PC-9 (cell line): Measurements from ENCODE around the gene RIOK2. TPM values are rescaled to one million over a fixed set of nuclear protein-coding genes. Genes with fewer than 3 reads are reported as not detected.
A peak's percentile ranks its signal among the peaks of the same experiment; 100 is the strongest.
"Not testable (repeated sequence)": the region's sequence is repeated elsewhere in the genome, so short reads cannot be mapped to it uniquely, and the experiment has no call there.

Source experiments
- BruUV-seq: library from RNA; stranded (reverse); fragments of 400-500 nt; replicated peaks from 2 replicates; lab custom pipeline; 2021; lab: Mats Ljungman, UMichigan
- CTCF ChIA-PET: fragments of 300-600 bp; sonication (Branson Sonifier 250); formaldehyde crosslinking; loops from one replicate; lab custom pipeline; 2022; ENCODE audit warnings: antibody characterized with exemption; lab: Charles Lee
- POLR2A ChIA-PET: fragments of 300-600 bp; sonication (Branson Sonifier 250); formaldehyde crosslinking; loops from one replicate; lab custom pipeline; 2022; ENCODE audit warnings: antibody characterized with exemption; ENCODE audit not compliant: unreplicated experiment; lab: Charles Lee
- DNase-seq, 2 experiments: peaks; one replicate each; pipeline versions ENCODE4 v3.0.0 to v3.0.0-alpha.2; 2015 to 2022; ENCODE audit warnings: mixed read lengths in 1 of 2
- H2AFZ ChIP-seq: fragments of 200-600 bp; sonication (generic); 2 replicates; pipeline ENCODE4 v1.8.1; 2017; ENCODE audit warnings: antibody characterized with exemption
- H3F3A ChIP-seq: fragments of 200-600 bp; sonication (generic); 2 replicates; pipeline ENCODE4 v1.8.1; 2017; ENCODE audit warnings: antibody characterized with exemption, mild to moderate bottlenecking, low read depth; ENCODE audit not compliant: insufficient read depth
- H3K27ac ChIP-seq: fragments of 200-600 bp; sonication (generic); 2 replicates; pipeline ENCODE4 v1.6.1; 2016; ENCODE audit warnings: mixed run types
- H3K27me3 ChIP-seq: fragments of 200-600 bp; sonication (generic); 2 replicates; pipeline ENCODE4 v1.6.1; 2016; ENCODE audit warnings: low read depth, mixed run types; ENCODE audit not compliant: insufficient read depth
- H3K36me3 ChIP-seq: fragments of 200-600 bp; sonication (generic); 2 replicates; pipeline ENCODE4 v1.6.1; 2016; ENCODE audit warnings: low read depth, mixed run types
- H3K4me1 ChIP-seq: fragments of 200-600 bp; sonication (generic); replicated peaks from 2 replicates; pipeline ENCODE4 v1.6.1; 2016; ENCODE audit warnings: mixed run types; ENCODE audit not compliant: insufficient read depth
- H3K4me2 ChIP-seq: fragments of 200-600 bp; sonication (generic); 2 replicates; pipeline ENCODE4 v1.6.1; 2017; ENCODE audit warnings: mixed run types
- H3K4me3 ChIP-seq: fragments of 200-600 bp; sonication (generic); 2 replicates; pipeline ENCODE4 v1.6.1; 2016; ENCODE audit warnings: mixed run types
- H3K79me2 ChIP-seq: fragments of 200-600 bp; sonication (generic); 2 replicates; pipeline ENCODE4 v1.6.1; 2017; ENCODE audit warnings: low read depth, mixed run types
- H3K9me2 ChIP-seq: fragments of 200-600 bp; sonication (generic); 2 replicates; pipeline ENCODE4 v1.8.1; 2017; ENCODE audit warnings: mild to moderate bottlenecking; ENCODE audit not compliant: insufficient read depth
- H3K9me3 ChIP-seq: fragments of 200-600 bp; sonication (generic); 2 replicates; pipeline ENCODE4 v1.8.1; 2016; ENCODE audit warnings: low read depth; ENCODE audit not compliant: insufficient read depth
- H4K20me1 ChIP-seq: fragments of 200-600 bp; sonication (generic); 2 replicates; pipeline ENCODE4 v1.8.1; 2017; ENCODE audit not compliant: insufficient read depth
- EZH2 ChIP-seq: fragments of 200-600 bp; sonication (generic); IDR thresholded peaks from 2 replicates; pipeline ENCODE4 v1.8.0; 2017; ENCODE audit warnings: antibody characterized with exemption, low read depth
- intact Hi-C: fragments of 100-400 bp; cut with micrococcal nuclease; formaldehyde crosslinking; loops from one replicate; pipeline ENCODE4 v1.10.0; 2022; ENCODE audit not compliant: unreplicated experiment
- total RNA-seq: library from RNA; stranded (reverse); gene quantifications from 2 replicates; pipeline ENCODE4 v1.2.3, GENCODE V29; 2021
- TF ChIP-seq, protein P1 (sequence below): fragments of 200-600 bp; sonication (generic); conservative IDR thresholded peaks from 2 replicates; pipeline ENCODE4 v1.6.1; 2017; ENCODE audit warnings: mixed run types, antibody characterized with exemption, mild to moderate bottlenecking, moderate library complexity

The RIOK2 gene
- total RNA-seq, 1 experiment from 2014 or later: 18.4 TPM

DNA sequence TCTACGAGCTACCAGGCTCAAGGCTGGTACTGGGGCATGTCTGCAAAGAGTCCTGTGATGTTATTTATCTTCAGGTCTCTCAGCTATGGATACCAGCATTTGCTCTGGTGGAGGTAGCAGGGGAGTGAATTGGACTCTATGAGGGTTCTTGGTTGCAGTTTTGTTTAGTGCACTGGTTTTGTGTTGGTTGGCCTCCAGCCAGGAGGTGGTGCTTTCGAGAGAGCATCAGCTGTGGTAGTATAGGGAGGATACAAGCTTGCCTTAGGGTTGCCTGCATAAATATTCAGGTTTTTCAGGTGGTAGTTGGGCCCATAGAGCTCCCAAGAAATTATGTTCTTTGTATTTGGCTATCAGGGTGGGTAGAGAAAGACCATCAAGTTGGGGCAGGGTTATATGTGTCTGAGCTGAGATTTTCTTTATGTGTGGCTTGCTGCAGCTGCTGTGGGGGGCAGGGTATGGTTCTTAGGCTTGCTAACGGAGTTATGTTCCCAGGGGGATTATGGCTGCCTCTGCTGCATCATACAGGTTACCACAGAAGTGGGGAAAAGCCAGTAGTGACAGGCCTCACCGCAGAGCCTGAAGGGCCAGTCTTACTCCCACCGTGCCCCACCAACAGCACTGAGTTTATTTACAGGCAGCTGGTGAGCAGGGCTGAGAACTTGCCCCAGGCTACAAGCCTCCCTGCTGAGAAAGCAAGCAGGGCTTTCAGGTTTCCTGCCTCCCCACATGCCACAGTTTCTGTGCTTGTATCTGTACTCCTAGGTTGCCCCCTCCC, 9.7 kb upstream of the RIOK2 start:
- H2AFZ ChIP-seq: peak overlapping the region; percentile 44
- H3K27ac ChIP-seq: peak overlapping the region; percentile 89
- no peaks in the 10 kb centered on the region for H3K27me3 ChIP-seq
- H3K4me1 ChIP-seq: peaks cover 28% of the 10 kb centered on the region
- H3K79me2 ChIP-seq: peaks cover 4% of the 10 kb centered on the region; the same call in 1 of the 2 replicates
- peak; percentile 76 to 98 for DNase-seq
- no peaks in the 10 kb centered on the region for H4K20me1 ChIP-seq
- peak overlapping the region; percentile 78 for H3K4me2 ChIP-seq
- TF ChIP-seq, protein P1, sequence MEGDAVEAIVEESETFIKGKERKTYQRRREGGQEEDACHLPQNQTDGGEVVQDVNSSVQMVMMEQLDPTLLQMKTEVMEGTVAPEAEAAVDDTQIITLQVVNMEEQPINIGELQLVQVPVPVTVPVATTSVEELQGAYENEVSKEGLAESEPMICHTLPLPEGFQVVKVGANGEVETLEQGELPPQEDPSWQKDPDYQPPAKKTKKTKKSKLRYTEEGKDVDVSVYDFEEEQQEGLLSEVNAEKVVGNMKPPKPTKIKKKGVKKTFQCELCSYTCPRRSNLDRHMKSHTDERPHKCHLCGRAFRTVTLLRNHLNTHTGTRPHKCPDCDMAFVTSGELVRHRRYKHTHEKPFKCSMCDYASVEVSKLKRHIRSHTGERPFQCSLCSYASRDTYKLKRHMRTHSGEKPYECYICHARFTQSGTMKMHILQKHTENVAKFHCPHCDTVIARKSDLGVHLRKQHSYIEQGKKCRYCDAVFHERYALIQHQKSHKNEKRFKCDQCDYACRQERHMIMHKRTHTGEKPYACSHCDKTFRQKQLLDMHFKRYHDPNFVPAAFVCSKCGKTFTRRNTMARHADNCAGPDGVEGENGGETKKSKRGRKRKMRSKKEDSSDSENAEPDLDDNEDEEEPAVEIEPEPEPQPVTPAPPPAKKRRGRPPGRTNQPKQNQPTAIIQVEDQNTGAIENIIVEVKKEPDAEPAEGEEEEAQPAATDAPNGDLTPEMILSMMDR: no peak
- no peak for TF ChIP-seq EZH2
- H3K9me2 ChIP-seq: 0 out of 2 replicates have a peak, but pooled peaks cover under 1% of the 10 kb centered on the region
- CTCF ChIA-PET: no interaction called here
- intact Hi-C loops: no loop called here
- BruUV-seq: no TSS peak
- no peaks in the 10 kb centered on the region for H3K9me3 ChIP-seq
- H3K36me3 ChIP-seq: no peaks in the 10 kb centered on the region
- peaks cover 15% of the 10 kb centered on the region for H3F3A ChIP-seq
- peak overlapping the region; percentile 43; the same call in 1 of the 2 replicates for H3K4me3 ChIP-seq
- POLR2A ChIA-PET: interaction anchor here (0.6 kb wide), 1 partner anchor 1580 kb away, joined by 13 read pairs; no protein-coding TSS in a partner anchor

DNA sequence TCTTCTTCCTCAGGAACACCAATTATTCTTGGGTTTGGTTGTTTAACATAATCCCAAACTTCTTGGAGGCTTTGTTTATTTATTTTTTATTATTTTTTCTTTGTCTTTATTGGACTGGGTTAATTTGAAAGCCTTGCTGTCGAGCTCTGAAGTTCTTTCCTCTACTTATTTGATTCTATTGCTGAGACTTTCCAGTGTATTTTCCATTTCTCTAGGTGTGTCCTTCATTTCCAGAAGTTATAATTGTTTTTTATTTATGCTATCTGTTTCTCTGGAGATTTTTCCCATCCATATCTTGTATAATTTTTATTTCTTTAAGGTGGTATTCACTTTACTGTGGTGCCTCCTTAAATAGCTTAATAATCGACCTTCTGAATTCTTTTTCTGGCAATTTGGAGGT, 8.8 kb upstream of the RIOK2 start:
- H3K9me2 ChIP-seq: no peaks in the 10 kb centered on the region
- DNase-seq: no peak
- H2AFZ ChIP-seq: no peak overlapping the region
- H3K4me2 ChIP-seq: 0 out of 2 replicates have a peak overlapping the region, but pooled peaks have one; percentile 78
- no peaks in the 10 kb centered on the region for H3K27me3 ChIP-seq
- H3K9me3 ChIP-seq: no peaks in the 10 kb centered on the region
- peaks cover 28% of the 10 kb centered on the region for H3K4me1 ChIP-seq
- peaks cover 15% of the 10 kb centered on the region for H3F3A ChIP-seq
- H4K20me1 ChIP-seq: no peaks in the 10 kb centered on the region
- no peaks in the 10 kb centered on the region for H3K36me3 ChIP-seq
- ChIA-PET POLR2A (no interaction called here), CTCF (no interaction called here)
- 0 out of 2 replicates have a peak overlapping the region, but pooled peaks have one; percentile 16 for H3K4me3 ChIP-seq
- H3K27ac ChIP-seq: peak overlapping the region; percentile 89
- intact Hi-C loops: no loop called here
- TF ChIP-seq, protein P1: no peak
- no peak for TF ChIP-seq EZH2
- peaks cover 4% of the 10 kb centered on the region; the same call in 1 of the 2 replicates for H3K79me2 ChIP-seq
- BruUV-seq: no TSS peak

DNA sequence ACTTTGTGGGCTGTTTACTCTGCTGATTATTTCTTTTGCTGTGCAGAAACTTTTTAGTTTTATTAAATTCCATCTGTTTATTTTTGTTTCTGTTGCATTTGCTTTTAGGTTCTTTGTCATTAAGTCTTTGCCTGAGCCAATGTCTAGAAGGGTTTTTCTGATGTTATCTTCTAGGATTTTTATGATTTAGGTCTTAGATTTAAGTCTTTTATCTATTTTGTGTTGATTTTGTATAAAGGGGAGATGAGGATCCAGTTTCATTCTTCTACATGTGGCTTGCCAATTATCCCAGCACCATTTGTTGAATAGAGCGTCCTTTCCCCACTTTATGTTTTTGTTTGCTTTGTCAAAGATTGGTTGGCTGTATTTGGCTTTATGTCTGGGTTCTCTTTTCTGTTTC, 6.5 kb upstream of the RIOK2 start:
- H2AFZ ChIP-seq, H3K4me2 ChIP-seq, DNase-seq, H3K4me3 ChIP-seq, H3K9me2 ChIP-seq, H3K27me3 ChIP-seq, H3K9me3 ChIP-seq, BruUV-seq, H4K20me1 ChIP-seq, POLR2A ChIA-PET, H3K27ac ChIP-seq, H3K36me3 ChIP-seq, intact Hi-C loops, H3K79me2 ChIP-seq: not testable (repeated sequence)
- Histone ChIP-seq H3K4me1 (peaks cover 25% of the 10 kb centered on the region), H3F3A (peaks cover 15% of the 10 kb centered on the region)
- CTCF ChIA-PET: interaction anchor here (0.7 kb wide), 1 partner anchor 882 kb away, joined by 4 read pairs; no protein-coding TSS in a partner anchor
